Erythroblast (primary cell): Measurements from ENCODE around the gene GPC5.

ENCODE experiments used
- GATA1 ChIP-seq: IDR thresholded peaks from 2 replicates; pipeline ENCODE4 v1.6.1; 2011; ENCODE audit warnings: low read depth, mild to moderate bottlenecking, control low read depth, low read length, moderate library complexity
- POLR2A ChIP-seq: IDR thresholded peaks from 2 replicates; pipeline ENCODE4 v1.6.1; 2011; ENCODE audit warnings: mild to moderate bottlenecking, low read length

- no peak for TF ChIP-seq POLR2A
- no peak for TF ChIP-seq GATA1
These were observed 988.8 kb downstream of the GPC5 start for GRCh38 chr13:92387245-92387644.
